GM12892 (cell line): Measurements from ENCODE around the gene LRMDA.

Experiments
- DNase-seq: peaks from one replicate; pipeline ENCODE4 v3.0.0; 2011; ENCODE audit not compliant: insufficient read length
- FAIRE-seq: peaks from 2 replicates; lab custom pipeline; 2011; peaks lifted over from hg19 to GRCh38; lab: Jason Lieb, UNC
- POLR2A ChIP-seq: IDR thresholded peaks from 2 replicates; pipeline ENCODE4 v1.6.1; 2011; ENCODE audit warnings: low read depth, low read length, control low read depth
- POLR2AphosphoS5 ChIP-seq: IDR thresholded peaks from 2 replicates; pipeline ENCODE4 v1.6.1; 2011; ENCODE audit warnings: low read depth, low read length, control low read depth
- TAF1 ChIP-seq: IDR thresholded peaks from 2 replicates; pipeline ENCODE4 v1.6.1; 2011; ENCODE audit warnings: low read depth, mild to moderate bottlenecking, control low read depth, low read length, borderline replicate concordance

Gene LRMDA

GRCh38 chr10:75925999-75926398 lies 494.6 kb downstream of the LRMDA start:
- FAIRE-seq (no peak), DNase-seq (no peak)
- TF ChIP-seq TAF1 (no peak), POLR2AphosphoS5 (no peak), POLR2A (no peak)

GRCh38 chr10:75926763-75927162 lies 495.3 kb downstream of the LRMDA start:
- FAIRE-seq (no peak), DNase-seq (no peak)
- TF ChIP-seq POLR2AphosphoS5 (no peak), POLR2A (no peak), TAF1 (no peak)

GRCh38 chr10:75928231-75928630 lies 496.8 kb downstream of the LRMDA start:
- DNase-seq (no peak), FAIRE-seq (no peak)
- TF ChIP-seq POLR2A (no peak), POLR2AphosphoS5 (no peak), TAF1 (no peak)

GRCh38 chr10:75929630-75930161 lies 498.3 kb downstream of the LRMDA start:
- TF ChIP-seq POLR2A (no peak), TAF1 (no peak), POLR2AphosphoS5 (no peak)
- FAIRE-seq, result no peak
- no peak for DNase-seq

- TF ChIP-seq TAF1 (no peak), POLR2A (no peak), POLR2AphosphoS5 (no peak)
- DNase-seq (no peak), FAIRE-seq (no peak)
These were observed 501.5 kb downstream of the LRMDA start for GRCh38 chr10:75932921-75933320.

GRCh38 chr10:75935240-75935639 lies 503.8 kb downstream of the LRMDA start:
- no peak for FAIRE-seq
- no peak for DNase-seq
- no peak for TF ChIP-seq POLR2A
- TF ChIP-seq POLR2AphosphoS5, result no peak
- TF ChIP-seq TAF1, result no peak

- DNase-seq, result no peak
- TF ChIP-seq TAF1, result no peak
- no peak for TF ChIP-seq POLR2AphosphoS5
- TF ChIP-seq POLR2A, result no peak
- no peak for FAIRE-seq
These were observed 504.4 kb downstream of the LRMDA start for GRCh38 chr10:75935650-75936400.

- DNase-seq (no peak), FAIRE-seq (no peak)
- no peak for TF ChIP-seq POLR2A
- no peak for TF ChIP-seq POLR2AphosphoS5
- no peak for TF ChIP-seq TAF1
These were observed 505.4 kb downstream of the LRMDA start for GRCh38 chr10:75936841-75937240.

GRCh38 chr10:75937823-75938222 lies 506.4 kb downstream of the LRMDA start:
- FAIRE-seq (no peak), DNase-seq (no peak)
- TF ChIP-seq TAF1 (no peak), POLR2A (no peak), POLR2AphosphoS5 (no peak)

- FAIRE-seq (no peak), DNase-seq (no peak)
- TF ChIP-seq POLR2A, result no peak
- TF ChIP-seq TAF1, result no peak
- TF ChIP-seq POLR2AphosphoS5, result no peak
These were observed 507.1 kb downstream of the LRMDA start for GRCh38 chr10:75938380-75939122.

- DNase-seq (no peak), FAIRE-seq (no peak)
- TF ChIP-seq POLR2AphosphoS5, result no peak
- no peak for TF ChIP-seq TAF1
- no peak for TF ChIP-seq POLR2A
These were observed 508.1 kb downstream of the LRMDA start for GRCh38 chr10:75939541-75939940.
